ENCODE measurements around the gene CLEC2A. TPM values are rescaled to one million over a fixed set of nuclear protein-coding genes. Genes with fewer than 3 reads are reported as not detected.
A peak's percentile ranks its signal among the peaks of the same experiment; 100 is the strongest.

CLEC2A gene
- total RNA-seq, 1 donor from 2014 or later: 0.62 TPM

DNA sequence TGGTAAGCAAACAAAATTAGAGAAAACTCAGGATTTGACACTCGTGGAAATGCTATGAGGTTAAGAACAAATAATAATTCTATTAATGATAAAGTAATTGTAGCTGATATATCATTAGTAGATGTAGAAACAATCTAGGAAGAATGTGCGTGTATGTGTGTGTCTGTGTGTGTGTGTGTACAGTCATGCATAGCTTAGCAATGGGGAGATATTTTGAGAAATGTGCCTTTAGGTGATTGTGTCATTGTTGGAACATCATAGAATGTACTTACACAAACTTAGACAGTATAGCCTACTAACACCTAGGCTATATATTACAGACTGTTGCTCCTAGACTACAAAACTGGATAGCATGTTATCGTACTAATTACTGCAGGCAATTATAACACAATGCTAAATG, 5.3 kb downstream of the CLEC2A start:
- Mint-ChIP-seq H3K4me3 (ENCODE audit: unreplicated experiment) (no peak overlapping the region), H3K4me1 (ENCODE audit: low read depth) (peaks cover 5% of the 10 kb centered on the region), H3K27ac (ENCODE audit: unreplicated experiment) (no peak overlapping the region), H3K27me3 (ENCODE audit: low read depth) (peaks cover 2% of the 10 kb centered on the region), H3K9me3 (ENCODE audit: low read depth) (no peaks in the 10 kb centered on the region), H3K36me3 (ENCODE audit: low read depth) (no peaks in the 10 kb centered on the region)
- DNase-seq (ENCODE audit: low spot score): no peak
- TF ChIP-seq, protein P1, sequence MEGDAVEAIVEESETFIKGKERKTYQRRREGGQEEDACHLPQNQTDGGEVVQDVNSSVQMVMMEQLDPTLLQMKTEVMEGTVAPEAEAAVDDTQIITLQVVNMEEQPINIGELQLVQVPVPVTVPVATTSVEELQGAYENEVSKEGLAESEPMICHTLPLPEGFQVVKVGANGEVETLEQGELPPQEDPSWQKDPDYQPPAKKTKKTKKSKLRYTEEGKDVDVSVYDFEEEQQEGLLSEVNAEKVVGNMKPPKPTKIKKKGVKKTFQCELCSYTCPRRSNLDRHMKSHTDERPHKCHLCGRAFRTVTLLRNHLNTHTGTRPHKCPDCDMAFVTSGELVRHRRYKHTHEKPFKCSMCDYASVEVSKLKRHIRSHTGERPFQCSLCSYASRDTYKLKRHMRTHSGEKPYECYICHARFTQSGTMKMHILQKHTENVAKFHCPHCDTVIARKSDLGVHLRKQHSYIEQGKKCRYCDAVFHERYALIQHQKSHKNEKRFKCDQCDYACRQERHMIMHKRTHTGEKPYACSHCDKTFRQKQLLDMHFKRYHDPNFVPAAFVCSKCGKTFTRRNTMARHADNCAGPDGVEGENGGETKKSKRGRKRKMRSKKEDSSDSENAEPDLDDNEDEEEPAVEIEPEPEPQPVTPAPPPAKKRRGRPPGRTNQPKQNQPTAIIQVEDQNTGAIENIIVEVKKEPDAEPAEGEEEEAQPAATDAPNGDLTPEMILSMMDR (IDR thresholded peaks at IDR 0.05): no peak

DNA sequence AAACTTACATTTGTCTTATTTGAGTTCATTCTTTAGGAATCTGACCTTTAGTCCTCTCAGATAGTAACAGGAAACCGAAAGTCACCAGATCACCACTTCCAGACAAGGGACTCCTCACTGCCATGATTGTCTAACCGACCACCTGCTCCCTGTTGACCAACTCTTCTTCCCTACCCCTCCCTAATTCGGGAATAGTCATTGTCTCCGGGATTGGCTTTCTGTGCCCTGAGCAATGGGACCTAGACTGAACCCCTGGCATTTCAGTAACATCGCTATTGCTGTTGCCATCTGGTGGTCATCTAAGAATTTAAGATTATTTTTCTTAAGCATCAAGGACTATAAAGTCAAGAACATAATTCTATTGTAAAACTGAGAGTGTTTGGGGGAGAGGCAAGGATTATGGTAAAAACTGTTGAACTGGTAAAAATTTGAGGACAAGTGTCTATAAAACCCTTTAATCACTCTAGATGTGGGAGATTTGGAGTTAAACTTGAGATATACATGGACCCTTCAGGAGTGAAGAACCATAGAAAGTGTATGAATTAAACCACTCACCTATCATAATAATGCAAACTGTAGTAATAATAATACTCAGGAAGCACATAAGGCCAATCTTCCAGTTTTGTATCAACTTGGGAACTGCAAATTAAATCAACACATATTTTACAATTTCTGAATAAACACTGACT, 6.3 kb downstream of the CLEC2A start:
- peaks cover 5% of the 10 kb centered on the region for H3K4me1 Mint-ChIP-seq (ENCODE audit: low read depth)
- H3K9me3 Mint-ChIP-seq (ENCODE audit: low read depth): no peaks in the 10 kb centered on the region
- no peak for DNase-seq (ENCODE audit: low spot score)
- peak overlapping the region; percentile 2 for H3K4me3 Mint-ChIP-seq (ENCODE audit: unreplicated experiment)
- TF ChIP-seq, protein P1 (IDR thresholded peaks at IDR 0.05): peak; percentile 84
- no peak overlapping the region for H3K27ac Mint-ChIP-seq (ENCODE audit: unreplicated experiment)
- peaks cover 2% of the 10 kb centered on the region for H3K27me3 Mint-ChIP-seq (ENCODE audit: low read depth)
- no peaks in the 10 kb centered on the region for H3K36me3 Mint-ChIP-seq (ENCODE audit: low read depth)

DNA sequence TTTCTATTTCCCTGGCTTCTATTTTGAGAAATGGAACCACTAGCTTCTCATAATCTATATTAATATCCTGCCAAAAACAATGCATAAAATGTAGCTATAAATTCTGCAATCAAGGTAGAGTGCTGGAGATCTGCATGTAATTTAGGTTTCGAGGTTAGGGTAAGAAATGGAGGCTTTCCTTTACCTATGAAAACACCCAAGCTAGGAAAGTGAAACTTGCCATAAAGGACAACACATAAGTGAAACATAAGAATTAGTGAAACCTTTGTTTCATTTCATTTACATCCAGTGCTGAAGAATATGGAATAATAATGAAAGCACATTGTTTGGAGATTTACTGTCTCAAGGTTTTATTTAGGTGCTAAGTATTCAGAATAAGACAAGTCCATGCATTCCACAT, 9.7 kb downstream of the CLEC2A start:
- peaks cover 5% of the 10 kb centered on the region for H3K4me1 Mint-ChIP-seq (ENCODE audit: low read depth)
- DNase-seq (ENCODE audit: low spot score): no peak
- no peak overlapping the region for H3K4me3 Mint-ChIP-seq (ENCODE audit: unreplicated experiment)
- no peak overlapping the region for H3K27ac Mint-ChIP-seq (ENCODE audit: unreplicated experiment)
- H3K27me3 Mint-ChIP-seq (ENCODE audit: low read depth): no peaks in the 10 kb centered on the region
- TF ChIP-seq, protein P1 (IDR thresholded peaks at IDR 0.05): no peak
- H3K36me3 Mint-ChIP-seq (ENCODE audit: low read depth): no peaks in the 10 kb centered on the region
- peaks cover 6% of the 10 kb centered on the region for H3K9me3 Mint-ChIP-seq (ENCODE audit: low read depth)

DNA sequence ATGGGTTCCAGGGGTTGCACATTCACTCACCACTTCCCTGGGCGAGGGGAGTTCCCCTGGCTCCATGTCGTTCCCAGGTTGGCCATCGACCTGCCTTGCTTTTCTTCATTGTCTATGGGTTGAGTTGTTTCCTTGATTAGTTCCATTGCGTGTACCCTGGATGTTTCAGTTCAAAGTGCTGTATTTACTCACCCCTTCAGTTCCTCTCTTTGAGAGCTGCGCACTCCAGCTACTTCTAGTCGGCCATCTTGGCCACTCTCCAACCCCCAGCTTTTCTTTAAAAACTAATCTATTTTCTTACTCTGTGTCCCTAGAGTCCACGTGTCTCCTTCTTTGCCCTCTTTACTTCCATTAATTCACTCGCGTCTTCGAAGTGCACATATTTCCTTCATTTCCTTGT, 11.7 kb downstream of the CLEC2A start:
- DNase-seq (ENCODE audit: low spot score): no peak
- TF ChIP-seq, protein P1 (IDR thresholded peaks at IDR 0.05): no peak
- H3K9me3 Mint-ChIP-seq (ENCODE audit: low read depth): peaks cover 6% of the 10 kb centered on the region
- no peaks in the 10 kb centered on the region for H3K27me3 Mint-ChIP-seq (ENCODE audit: low read depth)
- H3K27ac Mint-ChIP-seq (ENCODE audit: unreplicated experiment): no peak overlapping the region
- H3K4me3 Mint-ChIP-seq (ENCODE audit: unreplicated experiment): no peak overlapping the region
- no peaks in the 10 kb centered on the region for H3K36me3 Mint-ChIP-seq (ENCODE audit: low read depth)
- no peaks in the 10 kb centered on the region for H3K4me1 Mint-ChIP-seq (ENCODE audit: low read depth)

DNA sequence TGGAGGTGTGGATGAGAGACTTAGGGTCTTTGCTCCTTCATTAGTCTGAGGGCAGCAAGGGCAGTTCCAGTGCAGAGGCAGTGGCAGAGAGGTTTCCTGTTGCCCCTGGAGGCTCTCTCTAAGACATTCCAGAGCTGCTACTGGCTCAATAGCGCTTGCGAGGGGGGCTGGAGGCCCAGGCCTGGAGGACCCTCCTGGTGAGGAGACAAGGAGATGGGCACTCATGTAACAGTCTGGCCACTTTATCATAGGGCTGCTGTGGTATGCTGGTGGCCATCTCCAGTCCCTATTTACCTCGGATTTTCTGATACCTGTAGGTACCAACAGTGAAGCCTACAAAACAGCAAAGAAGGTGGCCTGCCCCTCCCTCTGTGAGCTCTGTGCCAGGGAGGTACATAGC, 12.7 kb downstream of the CLEC2A start:
- H3K9me3 Mint-ChIP-seq (ENCODE audit: low read depth): peaks cover 6% of the 10 kb centered on the region
- TF ChIP-seq, protein P1 (IDR thresholded peaks at IDR 0.05): no peak
- no peak for DNase-seq (ENCODE audit: low spot score)
- no peaks in the 10 kb centered on the region for H3K4me1 Mint-ChIP-seq (ENCODE audit: low read depth)
- H3K4me3 Mint-ChIP-seq (ENCODE audit: unreplicated experiment): no peak overlapping the region
- H3K27ac Mint-ChIP-seq (ENCODE audit: unreplicated experiment): no peak overlapping the region
- H3K27me3 Mint-ChIP-seq (ENCODE audit: low read depth): no peaks in the 10 kb centered on the region
- no peaks in the 10 kb centered on the region for H3K36me3 Mint-ChIP-seq (ENCODE audit: low read depth)

Data from chondrocyte (in vitro differentiated cells).